H1 (cell line): ENCODE data around the gene ARHGAP22. TPM values are rescaled to one million over a fixed set of nuclear protein-coding genes. Genes with fewer than 3 reads are reported as not detected.

Experiments used
- CTCF ChIA-PET: fragments of 300-600 bp; sonication (Branson Sonifier 250); formaldehyde crosslinking; loops from one replicate; lab custom pipeline; 2021; ENCODE audit not compliant: partially characterized antibody; lab: Charles Lee
- POLR2A ChIA-PET: fragments of 300-600 bp; sonication (Branson Sonifier 250); formaldehyde crosslinking; loops from one replicate; lab custom pipeline; 2021; ENCODE audit warnings: inconsistent platforms; ENCODE audit not compliant: partially characterized antibody; lab: Charles Lee
- DNase-seq, 2 experiments: peaks; one replicate each; pipeline versions ENCODE4 v3.0.0 to v3.0.0-alpha.2; 2010 to 2022; ENCODE audit warnings: low spot score in 2 of 2, low read depth in 1 of 2, mixed read lengths in 1 of 2
- FAIRE-seq: peaks from 2 replicates; lab custom pipeline; 2011; peaks lifted over from hg19 to GRCh38; lab: Jason Lieb, UNC
- H2AFZ ChIP-seq: 2 replicates; pipeline ENCODE4 v1.8.1; 2012; ENCODE audit warnings: low read length, inconsistent platforms
- H2AK5ac ChIP-seq: 2 replicates; pipeline ENCODE4 v1.6.1; 2013; ENCODE audit warnings: low read depth, low read length
- H2BK120ac ChIP-seq: replicated peaks from 2 replicates; pipeline ENCODE3; 2013; ENCODE audit warnings: low read depth, low read length, inconsistent platforms
- H2BK12ac ChIP-seq: 2 replicates; pipeline ENCODE4 v1.6.1; 2013; ENCODE audit warnings: low read depth, low read length
- H2BK15ac ChIP-seq: 2 replicates; pipeline ENCODE4 v1.6.1; 2013; ENCODE audit warnings: low read length
- H2BK20ac ChIP-seq: 2 replicates; pipeline ENCODE4 v1.6.1; 2013; ENCODE audit warnings: low read length
- H2BK5ac ChIP-seq: 2 replicates; pipeline ENCODE4 v1.6.1; 2013; ENCODE audit warnings: low read depth, low read length
- H3K14ac ChIP-seq: 2 replicates; pipeline ENCODE4 v1.6.1; 2013; ENCODE audit warnings: inconsistent platforms; ENCODE audit not compliant: insufficient read length
- H3K18ac ChIP-seq: 2 replicates; pipeline ENCODE4 v1.6.1; 2013; ENCODE audit warnings: low read length; ENCODE audit errors: extremely low read depth
- H3K23ac ChIP-seq: 2 replicates; pipeline ENCODE4 v1.6.1; 2013; ENCODE audit warnings: inconsistent platforms; ENCODE audit not compliant: insufficient read length
- H3K23me2 ChIP-seq: 2 replicates; pipeline ENCODE4 v1.6.1; 2013; ENCODE audit warnings: low read depth, low read length
- H3K27ac ChIP-seq: 2 replicates; pipeline ENCODE4 v1.6.1; 2011; ENCODE audit warnings: low read depth, low read length, inconsistent platforms
- H3K27me3 ChIP-seq, 4 experiments: replicated peaks in 1 of 4; 1 replicate in 1 of 4; 2 replicates in 3 of 4; pipeline versions ENCODE4 v1.6.1 to v1.8.1; 2011 to 2013; ENCODE audit warnings: low read length in 3 of 4, mild to moderate bottlenecking in 3 of 4, inconsistent platforms in 2 of 4, mixed read lengths in 2 of 4, moderate library complexity in 1 of 4; ENCODE audit not compliant: control insufficient read depth in 3 of 4, insufficient read depth in 3 of 4; ENCODE audit errors: extremely low read depth in 1 of 4
- H3K36me3 ChIP-seq, 4 experiments: 2 replicates each; pipeline versions ENCODE4 v1.6.1 to v1.8.1; 2011 to 2013; ENCODE audit warnings: mild to moderate bottlenecking in 4 of 4, low read length in 3 of 4, moderate library complexity in 2 of 4, control low read depth in 1 of 4, inconsistent platforms in 1 of 4; ENCODE audit not compliant: insufficient read depth in 4 of 4, control insufficient read depth in 2 of 4
- H3K4ac ChIP-seq: replicated peaks from 2 replicates; pipeline ENCODE3; 2013; ENCODE audit warnings: low read length, low read depth, mixed read lengths, inconsistent platforms; ENCODE audit not compliant: insufficient read length
- H3K4me1 ChIP-seq, 4 experiments: replicated peaks in 1 of 4; 1 replicate in 1 of 4; 2 replicates in 3 of 4; pipeline versions ENCODE4 v1.6.1 to v1.8.1; 2011 to 2013; ENCODE audit warnings: low read length in 3 of 4, inconsistent platforms in 2 of 4, mixed read lengths in 1 of 4; ENCODE audit not compliant: insufficient read depth in 4 of 4, control insufficient read depth in 3 of 4
- H3K4me2 ChIP-seq, 2 experiments: 2 replicates each; pipeline versions ENCODE4 v1.6.1 to v1.8.1; 2011 to 2013; ENCODE audit warnings: low read depth in 2 of 2, low read length in 2 of 2, control low read depth in 1 of 2, inconsistent platforms in 1 of 2, mild to moderate bottlenecking in 1 of 2; ENCODE audit not compliant: insufficient read depth in 1 of 2
- H3K4me3 ChIP-seq, 4 experiments: fragments of 200-600, 300-600 bp in 1 of 4; sonication (generic), shearing (Covaris generic), sonication (Bioruptor Twin) in 1 of 4; 2 replicates each; pipeline versions ENCODE4 v1.5.1 to v1.8.1; 2011 to 2016; ENCODE audit warnings: low read length in 4 of 4, low read depth in 3 of 4, control low read depth in 2 of 4, inconsistent platforms in 2 of 4, mild to moderate bottlenecking in 2 of 4, mixed read lengths in 1 of 4, moderate library complexity in 1 of 4; ENCODE audit not compliant: insufficient read depth in 2 of 4; ENCODE audit errors: extremely low read depth in 1 of 4
- H3K56ac ChIP-seq: replicated peaks from 2 replicates; pipeline ENCODE3; 2013; ENCODE audit warnings: low read depth, mild to moderate bottlenecking, mixed read lengths, low read length, inconsistent platforms; ENCODE audit not compliant: insufficient read length
- H3K79me1 ChIP-seq: 2 replicates; pipeline ENCODE4 v1.6.1; 2013; ENCODE audit warnings: low read depth, low read length, control low read depth
- H3K79me2 ChIP-seq, 2 experiments: 2 replicates each; pipeline versions ENCODE4 v1.6.1 to v1.8.1; 2012 to 2013; ENCODE audit warnings: low read length in 2 of 2, mild to moderate bottlenecking in 2 of 2, inconsistent platforms in 1 of 2; ENCODE audit not compliant: insufficient read depth in 2 of 2, control insufficient read depth in 1 of 2
- H3K9ac ChIP-seq, 4 experiments: replicated peaks in 1 of 4; 1 replicate in 1 of 4; 2 replicates in 3 of 4; pipeline versions ENCODE4 v1.6.1 to v1.8.1; 2011 to 2013; ENCODE audit warnings: low read depth in 3 of 4, low read length in 3 of 4, control low read depth in 2 of 4, mild to moderate bottlenecking in 2 of 4, moderate library complexity in 2 of 4, inconsistent platforms in 1 of 4; ENCODE audit errors: extremely low read depth in 1 of 4
- H3K9me3 ChIP-seq, 2 experiments: 2 replicates each; pipeline versions ENCODE4 v1.6.1 to v1.8.1; 2012 to 2013; ENCODE audit warnings: mild to moderate bottlenecking in 2 of 2, moderate library complexity in 2 of 2, control low read depth in 1 of 2, inconsistent platforms in 1 of 2, low read depth in 1 of 2, low read length in 1 of 2, mixed read lengths in 1 of 2; ENCODE audit not compliant: insufficient read depth in 2 of 2
- H4K20me1 ChIP-seq, 2 experiments: replicated peaks in 1 of 2; 2 replicates each; pipeline versions ENCODE3 to v1.8.1; 2011 to 2013; ENCODE audit warnings: inconsistent platforms in 2 of 2, low read length in 2 of 2, mild to moderate bottlenecking in 1 of 2; ENCODE audit not compliant: insufficient read depth in 2 of 2, control insufficient read depth in 1 of 2
- H4K5ac ChIP-seq: 2 replicates; pipeline ENCODE4 v1.6.1; 2013; ENCODE audit warnings: low read length, low read depth, mixed read lengths, inconsistent platforms; ENCODE audit not compliant: insufficient read length
- H4K8ac ChIP-seq: 2 replicates; pipeline ENCODE4 v1.8.0; 2013; ENCODE audit warnings: mild to moderate bottlenecking, moderate library complexity, low read length, inconsistent platforms; ENCODE audit not compliant: insufficient read depth; ENCODE audit errors: extremely low read depth
- H4K91ac ChIP-seq: replicated peaks from 2 replicates; pipeline ENCODE3; 2013; ENCODE audit warnings: low read length, mixed read lengths, inconsistent platforms; ENCODE audit not compliant: insufficient read length
- CEBPB ChIP-seq: IDR thresholded peaks from 2 replicates; pipeline ENCODE4 v1.6.1; 2012; ENCODE audit warnings: low read depth, low read length
- CREB1 ChIP-seq: IDR thresholded peaks from 2 replicates; pipeline ENCODE4 v1.6.1; 2012; ENCODE audit warnings: inconsistent platforms
- CTBP2 ChIP-seq: IDR thresholded peaks from 2 replicates; pipeline ENCODE4 v1.7.0; 2011; ENCODE audit warnings: borderline replicate concordance, mild to moderate bottlenecking, moderate library complexity, mixed read lengths, low read length; ENCODE audit not compliant: insufficient read depth, insufficient read length
- RXRA ChIP-seq: IDR thresholded peaks from 2 replicates; pipeline ENCODE4 v1.6.1; 2011; ENCODE audit warnings: low read depth, mild to moderate bottlenecking, low read length, moderate library complexity; ENCODE audit not compliant: insufficient read depth
- SIRT6 ChIP-seq: IDR thresholded peaks from one replicate; pipeline ENCODE4 v1.7.1; 2012; ENCODE audit warnings: low read length, inconsistent platforms
- SRF ChIP-seq: IDR thresholded peaks from 2 replicates; pipeline ENCODE4 v1.6.1; 2011; ENCODE audit warnings: mild to moderate bottlenecking, low read depth, low read length, moderate library complexity
- WGBS, 2 experiments: shearing (Covaris generic) in 1 of 2; methylation state at CpG; one replicate each; pipeline versions ENCODE4 v1.1.6 to v1.1.7; 2013 to 2015; ENCODE audit warnings: low lambda C conversion rate in 2 of 2, mixed read lengths in 2 of 2, inconsistent platforms in 1 of 2, low coverage in 1 of 2, missing lambda C conversion rate in 1 of 2; ENCODE audit not compliant: insufficient replicate concordance in 2 of 2, insufficient coverage in 1 of 2, insufficient read length in 1 of 2; ENCODE audit errors: extremely low coverage in 1 of 2, missing lambda C conversion rate in 1 of 2; 5-methylcytosine and 5-hydroxymethylcytosine counted together
- polyA plus RNA-seq, 7 experiments: library from polyadenylated mRNA; depleted of rRNA in 3 of 7; stranded (reverse) in 5 of 7; unstranded in 2 of 7; fragments of >200 nt in 5 of 7; fragments of 200-250 nt in 2 of 7; gene quantifications; 1 replicate in 5 of 7; 2 replicates in 1 of 7; 4 replicates in 1 of 7; pipeline versions ENCODE4 v1.2.1 to v1.2.3, GENCODE V29; 2011 to 2013; ENCODE audit warnings: missing spikeins in 2 of 7, mixed read lengths in 2 of 7
- total RNA-seq: library from RNA; stranded (reverse); fragmentation: NEBNext Ultra II Directional; extraction: Animal tissue kit (Norgen Biotek cat#: 25700); gene quantifications from 2 replicates; pipeline ENCODE4 v1.2.1, GENCODE V29; 2021

Gene ARHGAP22
- total and polyA plus RNA-seq, 2 of the 8 experiments (the other 6 are each of a cell fraction or from before 2014, with no cell fraction given) = 3.6 to 11.2 TPM

DNA sequence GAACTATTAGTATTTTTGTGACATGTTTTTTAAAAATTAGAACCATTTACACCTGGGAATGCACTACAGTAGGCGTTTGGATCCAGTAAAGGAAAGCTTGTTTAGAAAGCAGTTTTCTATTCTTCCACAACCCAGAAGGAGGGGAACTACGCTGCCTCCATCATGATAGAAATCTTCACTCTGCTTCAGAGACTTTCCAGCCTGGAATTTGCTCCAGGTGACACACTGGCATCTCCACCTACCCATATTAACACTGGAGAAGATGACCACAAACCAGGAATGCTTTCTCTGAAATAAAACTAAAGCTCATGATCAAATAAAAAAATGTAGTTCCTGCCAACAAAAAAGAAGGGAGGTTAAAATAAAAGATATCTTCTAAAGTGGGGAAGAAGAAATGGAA, 66.3 kb downstream of the ARHGAP22 start:
- Histone ChIP-seq H3K27ac (no peak overlapping the region), H3K9me3 (no peaks in the 10 kb centered on the region), H2BK5ac (no peak overlapping the region), H3K4ac (no peak overlapping the region), H2BK15ac (no peak overlapping the region), H4K91ac (no peak overlapping the region), H3K4me1 (peaks cover 0 to 42% (median 29%) of the 10 kb centered on the region in 4 experiments; a peak in 6 of 7 replicates), H3K36me3 (no peaks in the 10 kb centered on the region), H3K14ac (no peak overlapping the region), H3K23ac (no peak overlapping the region), H2BK12ac (no peak overlapping the region), H4K8ac (no peak overlapping the region), H4K20me1 (no peaks in the 10 kb centered on the region), H3K9ac (no peak overlapping the region), H2BK20ac (no peak overlapping the region), H3K23me2 (no peaks in the 10 kb centered on the region), H3K79me2 (no peaks in the 10 kb centered on the region), H4K5ac (no peak overlapping the region), H2AK5ac (no peak overlapping the region), H3K4me2 (no peak overlapping the region), H3K18ac (no peak overlapping the region), H2AFZ (no peak overlapping the region), H3K27me3 (no peaks in the 10 kb centered on the region), H3K79me1 (no peaks in the 10 kb centered on the region), H2BK120ac (no peak overlapping the region), H3K4me3 (no peak overlapping the region), H3K56ac (no peak overlapping the region)
- TF ChIP-seq CREB1 (no peak), RXRA (no peak), SRF (no peak), CEBPB (no peak), CTBP2 (no peak), SIRT6 (no peak)
- FAIRE-seq (no peak), DNase-seq (no peak)
- POLR2A ChIA-PET = interaction anchor here (1.0 kb wide), 1 partner anchor 10 kb away, joined by 3 read pairs; no protein-coding TSS in a partner anchor
- CTCF ChIA-PET = interaction anchor here (0.6 to 8.7 kb wide), 6 partner anchors 12 to 176 kb away, joined by 3 to 127 read pairs (median 12); no protein-coding TSS in a partner anchor
- WGBS, 2 experiments = 81% methylated on average over 2 of the region's 2 CpGs; no CpG with 5 or more reads in 1 of the 2 experiments
